T-helper 1 cell treated with Interleukin-12 subunit alpha and Interleukin-12 subunit beta and Interleukin-4 antibody, amounts not matched to agents 30 ng/mL and 1 ng/mL, for 36 hours (primary cell): ENCODE results near the gene UCN. TPM values are rescaled to one million over a fixed set of nuclear protein-coding genes. Genes with fewer than 3 reads are reported as not detected.
"Not testable (repeated sequence)": the region's sequence is repeated elsewhere in the genome, so short reads cannot be mapped to it uniquely, and the experiment has no call there.

ENCODE experiments used
- intact Hi-C: fragments of 100-400 bp; cut with micrococcal nuclease; formaldehyde crosslinking; loops from one replicate; pipeline ENCODE4 v1.15.1; 2024
- total RNA-seq: library from RNA; stranded (reverse); gene quantifications from 2 replicates; pipeline ENCODE4 v1.2.3, GENCODE V29; 2022

Gene UCN
- total RNA-seq, 1 donor from 2014 or later = 2.6 TPM

DNA sequence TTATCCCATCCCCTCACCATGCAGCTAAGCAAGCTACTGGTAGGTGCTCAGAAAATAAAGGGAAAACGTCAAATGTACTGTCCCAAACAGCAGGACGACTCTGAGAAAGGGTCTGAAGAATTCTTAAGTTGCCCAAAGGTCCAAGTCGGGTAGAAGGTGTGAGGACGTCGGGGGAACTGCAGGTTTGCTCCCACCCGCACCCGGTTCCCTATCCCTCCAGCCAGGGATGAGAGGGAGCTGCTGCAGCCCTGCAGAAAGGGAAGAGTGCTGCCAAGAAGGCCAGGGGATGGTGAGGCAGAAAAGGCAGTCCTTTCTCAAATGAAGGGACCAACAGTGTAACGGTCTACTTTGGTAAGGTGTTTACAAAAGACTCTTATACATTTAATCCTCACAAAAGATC, 6.9 kb upstream of the UCN start:
- intact Hi-C loops = no loop called here

- intact Hi-C loops = no loop called here
These were observed 6.5 kb upstream of the UCN start for GRCh38 chr2:27314709-27315108.

- intact Hi-C loops = no loop called here
These were observed 5.8 kb upstream of the UCN start for GRCh38 chr2:27313882-27314645.

- intact Hi-C loops = no loop called here
These were observed 3.9 kb upstream of the UCN start for GRCh38 chr2:27312152-27312551.

DNA sequence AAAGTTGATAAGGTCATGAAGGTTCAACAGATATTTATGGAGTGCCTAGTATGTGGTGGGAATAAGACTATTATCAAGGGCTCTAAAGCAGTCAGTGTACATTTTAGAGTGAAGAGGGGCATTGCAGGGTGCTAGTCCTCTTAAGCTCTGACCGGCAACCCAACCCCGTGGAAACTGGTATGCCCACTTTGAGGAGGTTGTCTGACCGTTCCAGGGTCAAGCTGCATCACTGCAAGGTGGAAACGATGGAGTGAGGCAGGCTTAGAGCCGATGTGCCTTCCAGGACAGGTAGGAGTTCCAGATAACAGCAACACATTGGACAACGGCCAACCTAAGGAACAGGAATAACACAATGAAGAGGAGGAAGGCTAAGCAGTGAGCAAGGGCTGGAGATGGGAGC, 1.4 kb upstream of the UCN start:
- intact Hi-C loops = no loop called here

DNA sequence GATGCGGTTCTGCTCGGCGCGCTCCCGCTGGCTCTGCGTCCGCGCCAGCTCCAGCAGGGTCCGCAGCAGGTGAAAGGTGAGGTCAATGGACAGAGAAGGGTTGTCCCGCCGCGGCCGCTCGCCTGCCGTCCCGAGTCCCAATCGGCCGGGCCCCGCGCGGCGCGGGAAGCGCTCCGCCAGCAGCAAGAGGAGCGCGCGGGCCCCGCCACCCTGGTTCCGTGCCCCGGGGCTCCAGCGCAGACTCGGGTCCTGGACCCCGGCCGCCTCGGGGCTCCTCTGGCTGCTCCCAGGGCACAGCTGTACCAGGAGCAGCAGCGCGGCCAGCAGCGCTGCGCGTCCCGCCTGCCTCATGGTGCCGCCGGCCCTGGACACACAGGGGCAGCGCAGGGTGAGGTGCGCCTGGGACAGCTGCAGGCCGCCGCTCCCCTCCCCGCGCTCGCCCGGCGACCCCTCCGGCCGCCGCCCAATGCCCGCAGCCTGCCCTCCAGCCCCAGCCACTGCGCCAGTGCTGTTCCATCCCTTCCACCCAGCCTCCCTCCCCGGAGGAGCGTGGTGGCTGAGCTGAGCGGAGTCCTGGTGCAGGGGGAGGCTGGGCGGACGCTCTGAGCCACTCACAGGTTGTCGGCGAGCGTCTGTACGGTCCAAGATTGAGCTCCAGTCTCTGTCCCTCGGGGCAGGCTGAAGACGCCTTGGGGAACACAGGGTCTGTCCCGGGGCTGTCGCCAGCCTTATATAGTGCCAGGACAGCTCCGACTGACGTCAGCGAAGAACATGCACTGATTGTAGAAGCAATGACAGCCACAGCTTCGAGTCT, 493 bp downstream of the UCN start:
- intact Hi-C loops = no loop called here

DNA sequence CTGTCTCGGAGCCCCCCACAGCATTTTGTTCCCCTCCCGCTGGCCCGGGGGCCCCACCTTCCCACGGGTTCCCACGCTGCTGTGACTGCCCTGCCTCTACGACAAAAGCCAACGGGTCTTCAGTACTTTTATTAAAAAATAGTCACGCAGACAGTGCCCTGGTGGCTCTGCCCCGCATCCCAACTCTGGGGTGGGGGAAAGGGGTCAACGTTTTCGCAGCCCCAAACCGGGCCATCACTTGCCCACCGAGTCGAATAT, 1.0 kb downstream of the UCN start:
- intact Hi-C loops = no loop called here

DNA sequence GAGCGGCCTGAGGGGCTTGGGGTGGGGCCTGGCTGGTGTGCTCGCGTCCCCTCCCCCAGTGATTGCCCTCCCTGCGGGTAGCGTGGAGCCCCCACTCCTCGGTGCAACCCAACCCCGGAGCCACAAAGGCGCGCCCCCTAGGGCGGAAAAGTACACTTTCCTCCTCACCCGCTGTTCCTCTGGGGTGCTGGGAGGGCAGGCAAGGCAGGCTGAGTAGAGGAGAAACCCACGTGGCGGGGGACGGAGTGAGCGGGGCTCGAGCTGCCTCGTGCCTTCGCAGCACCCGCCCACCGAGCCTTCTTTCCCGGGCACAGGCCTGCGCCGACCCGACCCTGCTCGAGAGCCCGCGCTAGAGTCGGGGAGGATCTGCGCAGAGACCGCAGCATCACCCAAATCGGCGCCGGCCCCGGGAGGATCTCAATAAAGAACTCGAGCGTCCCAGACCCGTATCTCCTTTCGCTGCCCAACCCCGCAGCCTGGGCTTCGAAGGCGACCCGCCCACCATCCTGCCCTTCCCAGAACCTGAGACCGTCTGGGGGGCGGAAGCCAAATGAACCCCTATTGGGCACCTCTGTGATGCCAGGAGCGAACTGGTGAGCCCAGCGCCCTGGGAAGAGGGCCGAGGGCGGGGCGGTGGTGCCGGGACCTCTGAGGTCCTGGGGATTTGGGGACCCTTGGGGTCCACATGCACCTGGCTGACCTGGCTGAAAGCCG, 1.5 kb downstream of the UCN start:
- intact Hi-C loops = no loop called here

GRCh38 chr2:27306136-27306535, 2.1 kb downstream of the UCN start:
- intact Hi-C loops = no loop called here

GRCh38 chr2:27305516-27305915, 2.7 kb downstream of the UCN start:
- intact Hi-C loops = no loop called here

DNA sequence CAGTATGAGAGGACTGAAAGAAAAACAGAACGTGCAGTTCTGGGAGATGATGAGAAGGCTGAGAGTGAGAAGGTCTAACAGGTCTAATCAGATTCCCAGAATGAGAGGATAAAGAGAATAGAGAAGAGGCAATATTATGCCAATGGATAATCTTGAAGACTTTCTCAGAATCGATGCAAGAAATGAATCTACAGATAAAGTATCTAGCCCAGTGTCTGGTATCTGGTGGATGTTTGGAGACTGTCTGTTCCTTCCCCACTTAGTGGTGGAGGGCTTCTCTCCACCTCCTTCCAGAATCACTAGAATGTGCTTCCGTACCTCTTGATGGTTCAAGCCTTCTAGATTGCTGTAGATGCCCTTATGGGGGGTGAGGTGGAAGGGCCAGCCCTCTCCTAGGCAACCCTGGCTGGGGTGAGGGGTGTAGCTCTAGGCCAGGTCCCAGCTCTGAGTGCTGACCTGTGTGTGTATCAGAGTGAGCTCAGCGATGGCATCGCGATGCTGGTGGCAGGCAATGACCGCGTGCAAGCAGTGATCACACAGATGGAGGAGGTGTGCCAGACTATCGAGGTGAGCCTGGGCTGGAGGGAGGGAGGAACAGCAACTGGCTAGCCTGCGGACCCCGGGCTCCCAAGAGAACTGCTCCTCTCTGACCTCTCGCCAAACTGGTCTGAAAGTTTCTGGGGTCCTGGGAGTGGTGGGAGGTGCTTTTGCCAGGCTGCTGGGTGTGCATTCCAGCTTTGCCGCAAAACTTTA, 3.6 kb downstream of the UCN start:
- intact Hi-C loops = no loop called here

- intact Hi-C loops = loop anchor here (1.0 to 2.0 kb wide), 8 partner anchors 20 to 457 kb away; partner anchors contain the start of genes ATRAID, EIF2B4, MPV17 and SLC5A6
These were observed 4.9 kb downstream of the UCN start for GRCh38 chr2:27303093-27304025.

- intact Hi-C loops = not testable (repeated sequence)
These were observed 7.6 kb downstream of the UCN start for GRCh38 chr2:27300606-27301005.

DNA sequence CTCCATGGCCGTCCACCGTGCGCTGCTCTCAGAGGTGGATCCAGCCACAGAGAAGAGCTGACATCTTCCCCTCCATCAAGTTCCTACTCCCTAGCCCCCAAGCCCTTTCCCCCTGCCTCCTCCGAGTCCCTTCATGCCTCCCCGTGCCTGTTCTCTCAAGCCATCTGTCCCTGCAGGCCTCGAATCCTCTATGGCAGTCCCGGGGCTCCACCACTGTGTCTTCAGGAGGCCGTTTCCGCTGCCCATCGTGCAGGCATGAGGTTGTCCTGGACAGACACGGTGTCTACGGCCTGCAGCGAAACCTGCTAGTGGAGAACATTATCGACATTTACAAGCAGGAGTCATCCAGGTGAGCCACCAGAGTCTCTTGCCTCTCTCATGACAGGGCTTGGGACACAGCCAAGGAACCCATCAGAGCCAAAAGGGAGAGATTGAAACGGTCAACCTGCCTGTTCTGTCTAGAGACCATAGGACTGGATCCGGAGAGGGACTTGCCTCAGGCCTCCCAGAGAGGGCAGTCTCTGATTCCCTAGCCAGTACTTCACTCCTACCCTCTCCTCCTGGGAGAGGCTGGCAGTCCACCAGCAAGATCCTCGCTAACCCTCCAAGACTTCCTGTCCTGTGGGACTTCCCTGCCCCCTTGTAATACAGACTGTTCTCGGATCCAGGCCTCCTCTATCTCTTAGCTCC, 9.7 kb downstream of the UCN start:
- intact Hi-C loops = no loop called here

DNA sequence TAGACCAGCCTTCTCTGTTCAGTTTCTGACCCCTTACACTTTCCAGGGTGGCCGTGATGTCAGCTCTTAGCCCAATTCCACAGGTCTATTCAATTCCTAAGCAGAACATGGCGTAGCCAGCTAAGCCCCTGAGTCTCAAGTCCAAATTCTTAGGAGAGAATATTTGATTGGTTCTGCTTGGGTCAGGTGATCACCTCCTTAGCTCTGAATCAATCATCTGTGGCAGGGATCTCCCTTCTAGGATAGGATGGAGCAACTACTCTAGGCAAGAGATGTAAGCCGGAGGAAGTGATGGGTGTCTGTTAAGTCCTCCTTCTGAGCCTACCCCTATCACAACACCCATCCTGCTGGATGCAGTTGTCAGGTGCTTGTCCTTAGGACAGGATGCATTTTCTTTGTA, 11.1 kb downstream of the UCN start:
- intact Hi-C loops = no loop called here

DNA sequence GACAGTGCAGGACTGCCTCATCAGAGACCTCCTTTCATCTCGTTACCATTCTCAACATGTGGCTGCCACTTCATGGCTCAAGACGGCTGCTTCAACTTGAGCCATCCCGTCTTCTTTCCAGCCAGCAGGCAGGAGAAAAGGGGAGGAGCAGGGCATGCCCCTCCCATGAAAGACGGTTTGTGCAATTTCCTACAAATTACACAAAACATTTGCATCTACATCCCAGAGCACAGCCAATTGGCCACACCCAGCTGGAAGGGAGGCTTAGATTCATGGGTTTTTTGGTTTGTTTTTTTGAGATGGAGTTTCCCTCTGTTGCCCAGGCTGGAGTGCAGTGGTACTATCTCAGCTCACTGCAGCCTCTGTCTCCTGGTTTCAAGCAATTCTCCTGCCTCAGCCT, 11.8 kb downstream of the UCN start:
- intact Hi-C loops = no loop called here

DNA sequence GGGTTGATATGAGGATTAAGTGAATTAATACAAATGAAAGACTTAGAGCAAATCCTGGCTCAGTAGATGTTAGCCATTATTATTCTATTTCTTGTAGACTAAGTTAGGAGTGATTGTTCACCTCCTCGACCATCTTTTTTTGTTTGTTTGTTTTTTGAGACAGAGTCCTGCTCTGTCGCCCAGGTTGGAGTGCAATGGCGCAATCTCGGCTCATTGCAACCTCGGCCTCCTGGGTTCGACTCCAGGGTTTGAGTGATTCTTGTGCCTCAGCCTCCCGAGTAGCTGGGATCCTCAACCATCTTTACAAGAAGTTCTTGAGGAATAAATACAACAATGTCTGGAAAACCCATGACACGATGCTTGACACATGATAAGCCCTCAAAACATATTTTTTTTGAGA, 13.3 kb downstream of the UCN start:
- intact Hi-C loops = no loop called here

DNA sequence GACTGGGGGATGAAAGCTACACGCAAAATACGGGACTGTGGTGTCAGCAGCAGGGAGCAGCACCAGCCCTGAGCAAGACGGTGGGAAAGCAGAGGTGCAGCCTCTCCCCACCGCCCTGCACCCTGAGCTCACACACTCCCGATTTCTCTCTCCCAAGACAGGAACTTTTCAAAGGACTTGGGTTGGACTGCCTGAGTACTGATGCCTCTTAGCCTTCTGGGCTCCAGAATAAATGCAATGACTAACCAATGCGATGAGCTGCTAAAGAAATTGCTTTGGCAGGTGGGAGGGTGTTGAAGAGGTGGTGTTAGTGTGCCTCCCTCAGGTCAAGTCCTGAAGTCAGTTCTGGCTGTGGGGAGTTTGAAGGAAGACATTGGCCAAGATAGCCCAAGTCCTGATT, 16.4 kb downstream of the UCN start:
- intact Hi-C loops = no loop called here

GRCh38 chr2:27290549-27290948, 17.7 kb downstream of the UCN start:
- intact Hi-C loops = no loop called here

DNA sequence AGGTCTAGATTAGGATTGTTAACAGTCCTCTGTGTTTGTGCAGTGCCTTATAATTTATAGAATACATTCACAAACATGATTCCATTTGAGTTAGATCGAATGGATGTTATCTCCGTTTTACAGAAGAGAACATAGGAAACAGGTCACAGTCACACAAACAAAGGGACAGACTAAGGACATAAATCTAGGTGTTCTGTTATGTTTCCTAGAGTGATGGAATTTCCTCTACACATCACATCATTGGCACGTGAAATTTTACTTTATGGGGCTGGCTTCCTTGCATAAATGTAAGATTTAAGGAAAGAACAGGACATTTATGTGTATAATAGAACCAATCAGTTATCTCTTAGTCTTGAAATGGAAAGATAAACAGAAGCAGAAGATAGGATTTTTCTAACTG, 19.6 kb downstream of the UCN start:
- intact Hi-C loops = no loop called here
